GM12878 (cell line): ENCODE data around the gene HPS5. TPM values are rescaled to one million over a fixed set of nuclear protein-coding genes. Genes with fewer than 3 reads are reported as not detected.
"Not testable (repeated sequence)": the region's sequence is repeated elsewhere in the genome, so short reads cannot be mapped to it uniquely, and the experiment has no call there.

ENCODE experiments used
- ATAC-seq: fragments of 200-7000 bp; cut with Tn5 transposase; 3 replicates; pipeline ENCODE4 v1.9.1; 2020; ENCODE audit warnings: mild to moderate bottlenecking, moderate library complexity
- BruUV-seq: library from RNA; stranded (reverse); fragments of 400-500 nt; replicated peaks from 2 replicates; lab custom pipeline; 2021; lab: Mats Ljungman, UMichigan
- CTCF ChIA-PET: fragments of 300-600 bp; sonication (Branson Sonifier 250); formaldehyde crosslinking; extraction: SDS; loops from one replicate; lab custom pipeline; 2021; ENCODE audit warnings: inconsistent platforms; lab: Yijun Ruan, JAX
- POLR2A ChIA-PET: fragments of 350-600 bp; formaldehyde crosslinking; extraction: SDS; loops from one replicate; lab custom pipeline; 2021; ENCODE audit warnings: inconsistent platforms; lab: Charles Lee
- RAD21 ChIA-PET: fragments of 300-600 bp; sonication (Branson Sonifier 250); formaldehyde crosslinking; loops from one replicate; lab custom pipeline; 2023; ENCODE audit warnings: antibody characterized with exemption; ENCODE audit not compliant: unreplicated experiment; lab: Charles Lee
- SMC1A ChIA-PET: fragments of 300-600 bp; sonication (Branson Sonifier 250); formaldehyde crosslinking; loops from one replicate; lab custom pipeline; 2023; ENCODE audit not compliant: unreplicated experiment, uncharacterized antibody; lab: Charles Lee
- DNase-seq: peaks from one replicate; pipeline ENCODE4 v3.0.0-alpha.2; 2011; ENCODE audit warnings: low read depth, low spot score
- FAIRE-seq: peaks from 3 replicates; lab custom pipeline; 2011; peaks lifted over from hg19 to GRCh38; lab: Jason Lieb, UNC
- H2AFZ ChIP-seq: 2 replicates; pipeline ENCODE4 v1.6.0; 2011; ENCODE audit warnings: low read depth, low read length, control low read depth; ENCODE audit not compliant: control insufficient read depth
- H3K27ac ChIP-seq: 2 replicates; pipeline ENCODE4 v1.5.1; 2011; ENCODE audit warnings: control low read depth; ENCODE audit not compliant: control insufficient read depth, insufficient read depth
- H3K27me3 ChIP-seq, 2 experiments: replicated peaks in 1 of 2; 2 replicates each; pipeline versions ENCODE4 v1.6.0 to v1.6.1; 2011; ENCODE audit warnings: low read length in 1 of 2; ENCODE audit not compliant: control insufficient read depth in 2 of 2, insufficient read depth in 2 of 2
- H3K36me3 ChIP-seq, 2 experiments: 2 replicates each; pipeline ENCODE4 v1.5.1; 2011; ENCODE audit warnings: low read length in 1 of 2; ENCODE audit not compliant: control insufficient read depth in 2 of 2, insufficient read depth in 2 of 2
- H3K4me1 ChIP-seq: 2 replicates; pipeline ENCODE4 v1.6.1; 2011; ENCODE audit warnings: mild to moderate bottlenecking, low read length, moderate library complexity, mixed read lengths; ENCODE audit not compliant: control insufficient read depth, insufficient read depth
- H3K4me2 ChIP-seq: 2 replicates; pipeline ENCODE4 v1.6.0; 2011; ENCODE audit warnings: control low read depth; ENCODE audit not compliant: control insufficient read depth, insufficient read depth
- H3K4me3 ChIP-seq: fragments of 200-600 bp; sonication (generic); 2 replicates; pipeline ENCODE4 v1.5.1; 2016
- H3K79me2 ChIP-seq: 2 replicates; pipeline ENCODE4 v1.6.0; 2011; ENCODE audit warnings: low read length; ENCODE audit not compliant: control insufficient read depth, insufficient read depth
- H3K9ac ChIP-seq: 2 replicates; pipeline ENCODE4 v1.8.0; 2011; ENCODE audit warnings: low read length, control low read depth, mixed read lengths; ENCODE audit not compliant: control insufficient read depth, insufficient read depth
- H3K9me3 ChIP-seq: replicated peaks from 3 replicates; pipeline ENCODE4 v1.5.1; 2011; ENCODE audit warnings: mild to moderate bottlenecking, low read length; ENCODE audit not compliant: control insufficient read depth, insufficient read depth
- H4K20me1 ChIP-seq: 2 replicates; pipeline ENCODE4 v1.6.0; 2011; ENCODE audit not compliant: control insufficient read depth, insufficient read depth
- CEBPZ ChIP-seq: fragments of 150-350 bp; IDR thresholded peaks from 2 replicates; pipeline ENCODE4 v1.6.1; 2016; ENCODE audit warnings: low read depth, low read length
- EGR1 ChIP-seq, 2 experiments: IDR thresholded peaks; 1 replicate in 1 of 2; 2 replicates in 1 of 2; pipeline ENCODE4 v1.6.1; 2011 to 2012; ENCODE audit warnings: low read depth in 2 of 2, low read length in 2 of 2, borderline replicate concordance in 1 of 2, mild to moderate bottlenecking in 1 of 2, moderate library complexity in 1 of 2
- ETV6 ChIP-seq, 2 experiments: fragments of 450-650 bp in 1 of 2; IDR thresholded peaks in 1 of 2; conservative IDR thresholded peaks in 1 of 2; 2 replicates each; pipeline ENCODE4 v1.6.1; 2014; ENCODE audit warnings: antibody characterized with exemption in 1 of 2, borderline replicate concordance in 1 of 2, low read depth in 1 of 2, mild to moderate bottlenecking in 1 of 2, moderate library complexity in 1 of 2
- JUNB ChIP-seq: IDR thresholded peaks from 2 replicates; pipeline ENCODE4 v1.6.1; 2016; ENCODE audit warnings: antibody characterized with exemption, mild to moderate bottlenecking
- JUND ChIP-seq: IDR thresholded peaks from 2 replicates; pipeline ENCODE4 v1.6.1; 2012; ENCODE audit warnings: low read depth, mild to moderate bottlenecking, low read length, improper control_type of control experiment, moderate library complexity
- NKRF ChIP-seq: fragments of 450-650 bp; conservative IDR thresholded peaks from 2 replicates; pipeline ENCODE4 v1.6.1; 2017; ENCODE audit warnings: mild to moderate bottlenecking, moderate library complexity
- RUNX3 ChIP-seq: IDR thresholded peaks from 2 replicates; pipeline ENCODE4 v1.6.1; 2012; ENCODE audit warnings: low read length, inconsistent platforms
- TBL1XR1 ChIP-seq: IDR thresholded peaks from 2 replicates; pipeline ENCODE4 v1.6.1; 2012; ENCODE audit warnings: low read depth, low read length, improper control_type of control experiment
- ZSCAN29 ChIP-seq: fragments of 450-650 bp; IDR thresholded peaks from 2 replicates; pipeline ENCODE4 v1.6.1; 2017; ENCODE audit warnings: mild to moderate bottlenecking, moderate library complexity
- WGBS: methylation state at CpG from one replicate; pipeline ENCODE4 v1.1.6; 2016; ENCODE audit warnings: low lambda C conversion rate; ENCODE audit not compliant: insufficient replicate concordance, insufficient coverage; ENCODE audit errors: missing lambda C conversion rate; 5-methylcytosine and 5-hydroxymethylcytosine counted together
- in situ Hi-C: fragments of 300-500 bp; cut with MboI; formaldehyde crosslinking; loops from 9 replicates; pipeline ENCODE4 v1.14.3; 2018; ENCODE audit warnings: mixed read lengths
- intact Hi-C: fragments of 100-400 bp; cut with micrococcal nuclease; formaldehyde crosslinking; loops from one replicate; pipeline ENCODE4 v1.14.2; 2022; ENCODE audit not compliant: unreplicated experiment
- polyA plus RNA-seq, 11 experiments: library from polyadenylated mRNA; depleted of rRNA in 4 of 11; unstranded in 6 of 11; stranded (reverse) in 5 of 11; fragments of >200 nt; fragmentation: Nextera tagmentation in 4 of 11; fragmentation: Illumina TruSeq in 1 of 11; extraction: Ambion mirVana in 4 of 11; extraction: Trizol in 1 of 11; gene quantifications; 1 replicate in 1 of 11; 2 replicates in 10 of 11; pipeline versions ENCODE4 v1.2.1 to v1.2.3, GENCODE V29; 2011 to 2016; ENCODE audit warnings: inconsistent platforms in 2 of 11, missing spikeins in 2 of 11, low read depth in 1 of 11
- total RNA-seq, 4 experiments: library from RNA; depleted of rRNA in 3 of 4; stranded (reverse); fragments of >200 nt in 3 of 4; fragmentation: Illumina TruSeq in 1 of 4; extraction: Trizol in 1 of 4; gene quantifications; 2 replicates each; pipeline versions ENCODE4 v1.2.1 to v1.2.3, GENCODE V29; 2013 to 2021

Gene HPS5
- total and polyA plus RNA-seq, 10 of the 15 experiments (the other 5 are each of a cell fraction or from before 2014, with no cell fraction given): 11.9 to 32.6 (median 23.5) TPM

GRCh38 chr11:18264035-18264434 is 57.9 kb downstream of the HPS5 start:
- SMC1A ChIA-PET: interaction anchor here (0.7 to 1.8 kb wide), 2 partner anchors 13 to 17 kb away, joined by 4 to 5 read pairs; no protein-coding TSS in a partner anchor
- no peak for FAIRE-seq
- H3K27ac ChIP-seq: no peak overlapping the region
- TF ChIP-seq RUNX3: peak; percentile 39
- no peak for TF ChIP-seq JUND
- peak in 1 of 2 experiments; percentile 84; a peak in 2 of 4 replicates for TF ChIP-seq ETV6 (conservative IDR thresholded peaks at IDR 0.05 in 1 of 2, IDR thresholded peaks at IDR 0.05 in 1 of 2; ENCODE audit: borderline replicate concordance in 1 of 2, low read depth in 1 of 2)
- TF ChIP-seq EGR1 (IDR thresholded peaks at IDR 0.05; ENCODE audit: borderline replicate concordance in 1 of 2, low read depth in 2 of 2, low read length in 2 of 2): no peak
- peak; percentile 50 for TF ChIP-seq JUNB
- TF ChIP-seq ZSCAN29: no peak
- no peak for TF ChIP-seq TBL1XR1
- no peak for TF ChIP-seq CEBPZ
- no peak for TF ChIP-seq NKRF
- H3K9me3 ChIP-seq: no peaks in the 10 kb centered on the region
- peak overlapping the region; percentile 34 for H3K4me2 ChIP-seq
- CTCF ChIA-PET: no interaction called here
- no peaks in the 10 kb centered on the region for H3K27me3 ChIP-seq
- H3K79me2 ChIP-seq: no peaks in the 10 kb centered on the region
- H3K4me3 ChIP-seq: no peak overlapping the region
- intact Hi-C loops: no loop called here
- POLR2A ChIA-PET: no interaction called here
- in situ Hi-C loops: no loop called here
- H2AFZ ChIP-seq: no peak overlapping the region
- H4K20me1 ChIP-seq: no peaks in the 10 kb centered on the region
- H3K4me1 ChIP-seq: peaks cover 20% of the 10 kb centered on the region
- no peak overlapping the region for H3K9ac ChIP-seq
- no peaks in the 10 kb centered on the region for H3K36me3 ChIP-seq
- BruUV-seq: no TSS peak
- RAD21 ChIA-PET: interaction anchor here (0.7 to 3.0 kb wide), 2 partner anchors 17 to 20 kb away, joined by 3 to 9 read pairs; no protein-coding TSS in a partner anchor
- no peak for ATAC-seq
- DNase-seq: peak; percentile 25
- 12% methylated on average over 4 of the region's 4 CpGs for WGBS

GRCh38 chr11:18262681-18263350 is 59.1 kb downstream of the HPS5 start:
- H3K9me3 ChIP-seq, H3K36me3 ChIP-seq, RAD21 ChIA-PET, H3K79me2 ChIP-seq, intact Hi-C loops, H3K4me3 ChIP-seq, CTCF ChIA-PET, DNase-seq, H3K27me3 ChIP-seq, in situ Hi-C loops, BruUV-seq, ATAC-seq, FAIRE-seq, H2AFZ ChIP-seq, H3K4me2 ChIP-seq, POLR2A ChIA-PET, H4K20me1 ChIP-seq, H3K9ac ChIP-seq, H3K27ac ChIP-seq: not testable (repeated sequence)
- 84% methylated on average over 8 of the region's 8 CpGs for WGBS
- SMC1A ChIA-PET: interaction anchor here (1.8 kb wide), 1 partner anchor 12 kb away, joined by 4 read pairs; no protein-coding TSS in a partner anchor
- peaks cover 13% of the 10 kb centered on the region for H3K4me1 ChIP-seq
